CD14-positive monocyte (primary cell): ENCODE results near the gene ZNF827. TPM values are rescaled to one million over a fixed set of nuclear protein-coding genes. Genes with fewer than 3 reads are reported as not detected.

Source experiments
- DNase-seq, 3 donors: peaks; one replicate each; pipeline ENCODE4 v3.0.0-alpha.2; 2011 to 2022
- H2AFZ ChIP-seq: 2 replicates; pipeline ENCODE4 v1.6.0; 2012; ENCODE audit warnings: mild to moderate bottlenecking, low read depth, low read length, inconsistent platforms; ENCODE audit not compliant: insufficient read depth, poor library complexity, severe bottlenecking
- H3K27ac ChIP-seq, 2 donors: 1 replicate in 1 of 2; 2 replicates in 1 of 2; pipeline ENCODE4 v1.5.1; 2012 to 2013; ENCODE audit warnings: low read length in 2 of 2, control low read depth in 1 of 2, inconsistent platforms in 1 of 2, low read depth in 1 of 2, mild to moderate bottlenecking in 1 of 2
- H3K27me3 ChIP-seq, 2 donors: one replicate each; pipeline versions ENCODE4 v1.6.0 to v1.6.1; 2011 to 2013; ENCODE audit warnings: low read length in 2 of 2; ENCODE audit not compliant: control insufficient read depth in 2 of 2, insufficient read depth in 2 of 2
- H3K36me3 ChIP-seq, 2 donors: replicated peaks in 1 of 2; 1 replicate in 1 of 2; 2 replicates in 1 of 2; pipeline versions ENCODE4 v1.5.1 to v1.6.1; 2012 to 2013; ENCODE audit warnings: low read length in 2 of 2, control low read depth in 1 of 2, inconsistent platforms in 1 of 2, mild to moderate bottlenecking in 1 of 2; ENCODE audit not compliant: insufficient read depth in 2 of 2, control insufficient read depth in 1 of 2
- H3K4me1 ChIP-seq, 2 donors: 1 replicate in 1 of 2; 2 replicates in 1 of 2; pipeline versions ENCODE4 v1.5.1 to v1.6.1; 2012 to 2013; ENCODE audit warnings: low read length in 2 of 2, control low read depth in 1 of 2, inconsistent platforms in 1 of 2, mild to moderate bottlenecking in 1 of 2, moderate library complexity in 1 of 2; ENCODE audit not compliant: insufficient read depth in 2 of 2, control insufficient read depth in 1 of 2
- H3K4me2 ChIP-seq: replicated peaks from 2 replicates; pipeline ENCODE3; 2012; ENCODE audit warnings: low read length, moderate library complexity, mild to moderate bottlenecking; ENCODE audit not compliant: poor library complexity, severe bottlenecking; ENCODE audit errors: extremely low read depth
- H3K4me3 ChIP-seq, 3 experiments: fragments of 200-600 bp in 1 of 3; sonication (generic) in 1 of 3; replicated peaks in 1 of 3; 1 replicate in 2 of 3; 2 replicates in 1 of 3; pipeline ENCODE4 v1.5.1; 2011 to 2013; ENCODE audit warnings: low read length in 3 of 3, mild to moderate bottlenecking in 3 of 3, control low read depth in 2 of 3, low read depth in 2 of 3, inconsistent platforms in 1 of 3, moderate library complexity in 1 of 3
- H3K79me2 ChIP-seq: 2 replicates; pipeline ENCODE4 v1.6.0; 2012; ENCODE audit warnings: mild to moderate bottlenecking, control low read depth, inconsistent platforms, low read length, moderate library complexity; ENCODE audit not compliant: insufficient read depth
- H3K9ac ChIP-seq: 2 replicates; pipeline ENCODE4 v1.6.0; 2017; ENCODE audit warnings: low read length, mild to moderate bottlenecking; ENCODE audit not compliant: insufficient read depth, poor library complexity, severe bottlenecking
- H3K9me3 ChIP-seq, 2 donors: replicated peaks in 1 of 2; 1 replicate in 1 of 2; 2 replicates in 1 of 2; pipeline versions ENCODE4 v1.5.1 to v1.6.1; 2012 to 2013; ENCODE audit warnings: low read length in 2 of 2, control low read depth in 1 of 2; ENCODE audit not compliant: control insufficient read depth in 1 of 2, insufficient read depth in 1 of 2
- H4K20me1 ChIP-seq: 2 replicates; pipeline ENCODE4 v1.6.0; 2012; ENCODE audit warnings: mild to moderate bottlenecking, low read length, control low read depth, moderate library complexity; ENCODE audit not compliant: insufficient read depth
- H3K27ac Mint-ChIP-seq, 7 donors: one replicate each; pipeline ENCODE4 v1.8.0; 2020; ENCODE audit warnings: mild to moderate bottlenecking in 7 of 7, mixed read lengths in 7 of 7, moderate library complexity in 6 of 7, inconsistent platforms in 2 of 7
- H3K27me3 Mint-ChIP-seq, 3 donors: one replicate each; pipeline ENCODE4 v1.8.0; 2021 to 2022; ENCODE audit warnings: low read depth in 3 of 3, mild to moderate bottlenecking in 3 of 3, mixed read lengths in 3 of 3, moderate library complexity in 3 of 3, inconsistent platforms in 1 of 3
- H3K36me3 Mint-ChIP-seq, 2 donors: one replicate each; pipeline ENCODE4 v1.8.0; 2020; ENCODE audit warnings: mixed read lengths in 2 of 2, inconsistent platforms in 1 of 2, mild to moderate bottlenecking in 1 of 2
- H3K4me1 Mint-ChIP-seq: one replicate; pipeline ENCODE4 v1.8.0; 2020; ENCODE audit warnings: mild to moderate bottlenecking, mixed read lengths
- H3K4me3 Mint-ChIP-seq, 2 donors: one replicate each; pipeline ENCODE4 v1.8.0; 2020; ENCODE audit warnings: mild to moderate bottlenecking in 2 of 2, mixed read lengths in 2 of 2, moderate library complexity in 1 of 2
- H3K9me3 Mint-ChIP-seq, 7 donors: one replicate each; pipeline ENCODE4 v1.8.0; 2020 to 2022; ENCODE audit warnings: mixed read lengths in 7 of 7, mild to moderate bottlenecking in 6 of 7, moderate library complexity in 6 of 7, inconsistent platforms in 2 of 7
- WGBS: methylation state at CpG from one replicate; pipeline ENCODE4 v1.1.5; 2013; ENCODE audit warnings: missing lambda C conversion rate; ENCODE audit not compliant: insufficient coverage; 5-methylcytosine and 5-hydroxymethylcytosine counted together
- intact Hi-C, 2 donors: fragments of 100-400 bp; cut with micrococcal nuclease; formaldehyde crosslinking; loops; one replicate each; pipeline versions ENCODE4 v1.15.0 to v1.15.1; 2023
- polyA plus RNA-seq, 3 donors: library from polyadenylated mRNA; depleted of rRNA in 1 of 3; unstranded in 2 of 3; stranded (reverse) in 1 of 3; fragments of 300-500 nt in 2 of 3; fragments of >200 nt in 1 of 3; fragmentation: Illumina TruSeq in 2 of 3; gene quantifications; 1 replicate in 2 of 3; 2 replicates in 1 of 3; pipeline ENCODE4 v1.2.3, GENCODE V29; 2012 to 2021
- TF ChIP-seq, protein P1 (sequence below): fragments of 200-600 bp; IDR thresholded peaks from one replicate; pipeline ENCODE4 v1.8.0; 2022; ENCODE audit warnings: antibody characterized with exemption, mild to moderate bottlenecking

The ZNF827 gene
- polyA plus RNA-seq, 3 donors = 0.04 TPM; not detected in 2

DNA sequence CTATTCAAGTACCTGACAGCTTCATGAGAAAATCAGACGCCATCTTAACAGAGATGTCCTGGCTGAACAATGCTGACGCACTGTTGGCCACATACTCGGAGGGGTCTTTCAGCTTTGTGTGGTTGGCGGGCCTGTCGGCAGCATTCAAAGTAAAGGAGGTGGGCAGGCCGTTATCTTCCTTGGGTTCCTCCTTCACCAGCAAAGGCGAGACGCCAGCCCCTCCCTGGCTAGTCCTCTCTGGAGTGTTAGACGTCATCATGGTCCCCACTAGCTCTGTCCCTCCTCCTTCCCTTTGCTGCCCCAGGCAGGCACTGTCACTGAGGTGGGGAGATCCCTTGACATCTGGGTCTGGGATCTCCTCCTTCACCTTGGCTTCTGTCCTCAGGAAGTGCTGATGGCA lies 53.0 kb downstream of the ZNF827 start:
- Histone ChIP-seq H3K4me2 (no peak overlapping the region), H3K79me2 (no peaks in the 10 kb centered on the region), H2AFZ (no peak overlapping the region), H3K9ac (no peak overlapping the region), H3K27ac (no peak overlapping the region), H4K20me1 (no peaks in the 10 kb centered on the region), H3K4me1 (no peaks in the 10 kb centered on the region), H3K27me3 (no peaks in the 10 kb centered on the region), H3K36me3 (no peaks in the 10 kb centered on the region), H3K9me3 (no peaks in the 10 kb centered on the region), H3K4me3 (no peak overlapping the region)
- H3K36me3 Mint-ChIP-seq = no peaks in the 10 kb centered on the region
- intact Hi-C loops = no loop called here
- H3K9me3 Mint-ChIP-seq = peaks cover 0 to 2% (median 0%) of the 10 kb centered on the region in 7 donors
- peaks cover 0 to 4% (median 0%) of the 10 kb centered on the region in 3 donors for H3K27me3 Mint-ChIP-seq
- no peak overlapping the region for H3K27ac Mint-ChIP-seq
- TF ChIP-seq, protein P1, sequence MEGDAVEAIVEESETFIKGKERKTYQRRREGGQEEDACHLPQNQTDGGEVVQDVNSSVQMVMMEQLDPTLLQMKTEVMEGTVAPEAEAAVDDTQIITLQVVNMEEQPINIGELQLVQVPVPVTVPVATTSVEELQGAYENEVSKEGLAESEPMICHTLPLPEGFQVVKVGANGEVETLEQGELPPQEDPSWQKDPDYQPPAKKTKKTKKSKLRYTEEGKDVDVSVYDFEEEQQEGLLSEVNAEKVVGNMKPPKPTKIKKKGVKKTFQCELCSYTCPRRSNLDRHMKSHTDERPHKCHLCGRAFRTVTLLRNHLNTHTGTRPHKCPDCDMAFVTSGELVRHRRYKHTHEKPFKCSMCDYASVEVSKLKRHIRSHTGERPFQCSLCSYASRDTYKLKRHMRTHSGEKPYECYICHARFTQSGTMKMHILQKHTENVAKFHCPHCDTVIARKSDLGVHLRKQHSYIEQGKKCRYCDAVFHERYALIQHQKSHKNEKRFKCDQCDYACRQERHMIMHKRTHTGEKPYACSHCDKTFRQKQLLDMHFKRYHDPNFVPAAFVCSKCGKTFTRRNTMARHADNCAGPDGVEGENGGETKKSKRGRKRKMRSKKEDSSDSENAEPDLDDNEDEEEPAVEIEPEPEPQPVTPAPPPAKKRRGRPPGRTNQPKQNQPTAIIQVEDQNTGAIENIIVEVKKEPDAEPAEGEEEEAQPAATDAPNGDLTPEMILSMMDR = no peak
- 100% methylated on average over 5 of the region's 9 CpGs for WGBS
- H3K4me1 Mint-ChIP-seq = peaks cover 6% of the 10 kb centered on the region
- H3K4me3 Mint-ChIP-seq = no peak overlapping the region
- no peak for DNase-seq

DNA sequence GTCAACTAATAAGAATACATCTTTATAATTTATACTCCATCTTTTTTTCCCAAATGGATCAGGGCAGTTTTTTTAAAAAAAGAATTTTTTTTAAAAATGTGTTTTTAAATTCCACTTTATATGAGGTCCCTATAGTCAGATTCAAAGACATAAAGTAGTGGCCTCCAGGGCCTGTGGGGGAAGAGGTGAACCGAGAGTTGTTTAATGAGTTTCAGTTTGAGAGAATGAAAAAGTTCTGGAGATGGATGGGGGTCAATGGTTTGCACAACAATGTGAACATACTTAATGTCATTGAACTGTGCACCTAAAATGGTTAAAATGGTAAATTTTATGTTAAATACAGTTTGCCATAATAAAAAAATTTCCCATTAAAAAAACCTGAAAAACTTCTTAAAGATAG lies 53.8 kb downstream of the ZNF827 start:
- intact Hi-C loops = no loop called here
- no peaks in the 10 kb centered on the region for H3K36me3 Mint-ChIP-seq
- Histone ChIP-seq H4K20me1 (no peaks in the 10 kb centered on the region), H2AFZ (no peak overlapping the region), H3K4me3 (no peak overlapping the region), H3K4me1 (no peaks in the 10 kb centered on the region), H3K36me3 (no peaks in the 10 kb centered on the region), H3K4me2 (no peak overlapping the region), H3K27ac (no peak overlapping the region), H3K9me3 (no peaks in the 10 kb centered on the region), H3K27me3 (no peaks in the 10 kb centered on the region), H3K9ac (no peak overlapping the region), H3K79me2 (no peaks in the 10 kb centered on the region)
- H3K4me1 Mint-ChIP-seq = peaks cover 6% of the 10 kb centered on the region
- peaks cover 0 to 4% (median 0%) of the 10 kb centered on the region in 3 donors for H3K27me3 Mint-ChIP-seq
- DNase-seq = no peak
- WGBS = 60% methylated on average over 1 of the region's 1 CpG
- H3K4me3 Mint-ChIP-seq = no peak overlapping the region
- no peak overlapping the region for H3K27ac Mint-ChIP-seq
- TF ChIP-seq, protein P1 = no peak
- peaks cover 0 to 2% (median 0%) of the 10 kb centered on the region in 7 donors for H3K9me3 Mint-ChIP-seq
